ENCODE measurements around the gene ARL4C. TPM values are rescaled to one million over a fixed set of nuclear protein-coding genes. Genes with fewer than 3 reads are reported as not detected.

Gene ARL4C
- total and polyA plus RNA-seq, 4 experiments from 2014 or later: 136 to 239 (median 187) TPM

- Mint-ChIP-seq H3K27ac (peak overlapping the region; percentile 88 to 99 (median 97)), H3K9me3 (no peaks in the 10 kb centered on the region), H3K36me3 (peaks cover 0 to 4% of the 10 kb centered on the region in 2 donors), H3K4me3 (peak overlapping the region; percentile 34 to 86 (median 81)), H3K27me3 (no peaks in the 10 kb centered on the region), H3K4me1 (peaks cover 45 to 91% (median 71%) of the 10 kb centered on the region in 4 donors)
- CTCF ChIA-PET (ENCODE audit: partially characterized antibody): interaction anchor here (0.8 to 3.5 kb wide), 17 partner anchors 10 to 175 kb away, joined by 3 to 22 read pairs (median 5); no protein-coding TSS in a partner anchor
- DNase-seq: no peak
- Histone ChIP-seq H3K4me1 (ENCODE audit: insufficient read depth, low read length) (peaks cover 76% of the 10 kb centered on the region), H3K27me3 (ENCODE audit: insufficient read depth, low read length) (no peaks in the 10 kb centered on the region), H3K4me3 (ENCODE audit: low read length in 2 of 2) (peak overlapping the region in 1 of 2 donors; percentile 12), H3K27ac (ENCODE audit: low read depth, low read length) (peak overlapping the region; percentile 86), H3K36me3 (ENCODE audit: insufficient read depth, low read length) (no peaks in the 10 kb centered on the region), H3K9me3 (ENCODE audit: control insufficient read depth in 1 of 2, low read length in 2 of 2) (no peaks in the 10 kb centered on the region)
- intact Hi-C loops (cut with micrococcal nuclease): loop anchor here (1.0 to 2.0 kb wide), 5 partner anchors 10 to 38 kb away; no protein-coding TSS in a partner anchor
- POLR2A ChIA-PET (ENCODE audit: partially characterized antibody): interaction anchor here (1.2 to 25.9 kb wide), 12 partner anchors 12 to 474 kb away, joined by 3 to 859 read pairs (median 17); partner anchors contain the start of gene ARL4C
Measured at GRCh38 chr2:234464291-234464645, 32.6 kb downstream of the ARL4C start.

- ChIA-PET POLR2A (ENCODE audit: partially characterized antibody) (interaction anchor here (1.1 to 25.9 kb wide), 14 partner anchors 13 to 473 kb away, joined by 3 to 859 read pairs (median 5); partner anchors contain the start of gene ARL4C), CTCF (ENCODE audit: partially characterized antibody) (interaction anchor here (0.8 to 3.5 kb wide), 15 partner anchors 10 to 174 kb away, joined by 3 to 22 read pairs (median 6); no protein-coding TSS in a partner anchor)
- DNase-seq: peak; percentile 83 to 90 (median 87)
- intact Hi-C loops (cut with micrococcal nuclease): loop anchor here (1.0 to 2.0 kb wide), 5 partner anchors 9 to 37 kb away; no protein-coding TSS in a partner anchor
- Mint-ChIP-seq H3K4me1 (peaks cover 49 to 94% (median 73%) of the 10 kb centered on the region in 4 donors), H3K36me3 (peaks cover 0 to 4% of the 10 kb centered on the region in 2 donors), H3K4me3 (peak overlapping the region; percentile 69 to 86 (median 81)), H3K9me3 (no peaks in the 10 kb centered on the region), H3K27ac (peak overlapping the region; percentile 88 to 99 (median 97)), H3K27me3 (no peaks in the 10 kb centered on the region)
- Histone ChIP-seq H3K27me3 (ENCODE audit: insufficient read depth, low read length) (no peaks in the 10 kb centered on the region), H3K27ac (ENCODE audit: low read depth, low read length) (peak overlapping the region; percentile 86), H3K9me3 (ENCODE audit: control insufficient read depth in 1 of 2, low read length in 2 of 2) (no peaks in the 10 kb centered on the region), H3K4me3 (ENCODE audit: low read length in 2 of 2) (peak overlapping the region; percentile 12 to 48), H3K4me1 (ENCODE audit: insufficient read depth, low read length) (peaks cover 81% of the 10 kb centered on the region), H3K36me3 (ENCODE audit: insufficient read depth, low read length) (no peaks in the 10 kb centered on the region)
Measured at GRCh38 chr2:234463626-234464290, 33.1 kb downstream of the ARL4C start.

GRCh38 chr2:234462218-234462992 is 34.5 kb downstream of the ARL4C start:
- Histone ChIP-seq H3K4me1 (ENCODE audit: insufficient read depth, low read length) (peaks cover 86% of the 10 kb centered on the region), H3K4me3 (ENCODE audit: low read length in 2 of 2) (no peak overlapping the region), H3K27me3 (ENCODE audit: insufficient read depth, low read length) (no peaks in the 10 kb centered on the region), H3K27ac (ENCODE audit: low read depth, low read length) (peak overlapping the region; percentile 86), H3K36me3 (ENCODE audit: insufficient read depth, low read length) (no peaks in the 10 kb centered on the region), H3K9me3 (ENCODE audit: control insufficient read depth in 1 of 2, low read length in 2 of 2) (no peaks in the 10 kb centered on the region)
- DNase-seq: no peak
- H3K27ac Mint-ChIP-seq: peak overlapping the region; percentile 88 to 99 (median 95)
- H3K9me3 Mint-ChIP-seq: peaks cover 0 to 6% (median 2%) of the 10 kb centered on the region in 8 donors
- ChIA-PET POLR2A (ENCODE audit: partially characterized antibody) (interaction anchor here (1.7 to 25.9 kb wide), 6 partner anchors 12 to 171 kb away, joined by 3 to 859 read pairs (median 228); partner anchors contain the start of gene ARL4C), CTCF (ENCODE audit: partially characterized antibody) (interaction anchor here (0.9 to 2.3 kb wide), 4 partner anchors 8 to 173 kb away, joined by 3 to 11 read pairs (median 6); no protein-coding TSS in a partner anchor)
- H3K4me1 Mint-ChIP-seq: peaks cover 51 to 95% (median 75%) of the 10 kb centered on the region in 4 donors
- peaks cover 0 to 4% of the 10 kb centered on the region in 2 donors for H3K36me3 Mint-ChIP-seq
- no peaks in the 10 kb centered on the region for H3K27me3 Mint-ChIP-seq
- intact Hi-C loops (cut with micrococcal nuclease): no loop called here
- H3K4me3 Mint-ChIP-seq: peak overlapping the region in 7 of 8 donors; percentile 42 to 71 (median 62)

- no peaks in the 10 kb centered on the region for H3K36me3 ChIP-seq (ENCODE audit: insufficient read depth, low read length)
- H3K9me3 ChIP-seq (ENCODE audit: control insufficient read depth in 1 of 2, low read length in 2 of 2): no peaks in the 10 kb centered on the region
- Mint-ChIP-seq H3K9me3 (peaks cover 0 to 6% (median 2%) of the 10 kb centered on the region in 8 donors), H3K4me3 (peak overlapping the region; percentile 52 to 91 (median 72)), H3K27ac (peak overlapping the region; percentile 53 to 97 (median 94)), H3K27me3 (no peaks in the 10 kb centered on the region), H3K4me1 (peaks cover 56 to 93% (median 74%) of the 10 kb centered on the region in 4 donors), H3K36me3 (peaks cover 0 to 4% of the 10 kb centered on the region in 2 donors)
- H3K4me1 ChIP-seq (ENCODE audit: insufficient read depth, low read length): peaks cover 82% of the 10 kb centered on the region
- intact Hi-C loops (cut with micrococcal nuclease): no loop called here
- DNase-seq: peak in 1 of 5 donors; percentile 29
- POLR2A ChIA-PET (ENCODE audit: partially characterized antibody): interaction anchor here (0.9 to 25.9 kb wide), 12 partner anchors 9 to 183 kb away, joined by 3 to 859 read pairs (median 5); partner anchors contain the start of gene ARL4C
- CTCF ChIA-PET (ENCODE audit: partially characterized antibody): interaction anchor here (0.9 to 2.3 kb wide), 10 partner anchors 8 to 170 kb away, joined by 3 to 11 read pairs (median 5); partner anchors contain the start of gene ARL4C
- H3K27me3 ChIP-seq (ENCODE audit: insufficient read depth, low read length): no peaks in the 10 kb centered on the region
- peak overlapping the region; percentile 52 for H3K27ac ChIP-seq (ENCODE audit: low read depth, low read length)
- no peak overlapping the region for H3K4me3 ChIP-seq (ENCODE audit: low read length in 2 of 2)
Measured at GRCh38 chr2:234459401-234460009, 37.4 kb downstream of the ARL4C start.

- Histone ChIP-seq H3K4me3 (ENCODE audit: low read length in 2 of 2) (no peak overlapping the region), H3K9me3 (ENCODE audit: control insufficient read depth in 1 of 2, low read length in 2 of 2) (no peaks in the 10 kb centered on the region), H3K36me3 (ENCODE audit: insufficient read depth, low read length) (no peaks in the 10 kb centered on the region), H3K27ac (ENCODE audit: low read depth, low read length) (no peak overlapping the region), H3K4me1 (ENCODE audit: insufficient read depth, low read length) (peaks cover 77% of the 10 kb centered on the region), H3K27me3 (ENCODE audit: insufficient read depth, low read length) (no peaks in the 10 kb centered on the region)
- POLR2A ChIA-PET (ENCODE audit: partially characterized antibody): interaction anchor here (1.2 to 25.9 kb wide), 8 partner anchors 8 to 169 kb away, joined by 3 to 859 read pairs (median 198); partner anchors contain the start of gene ARL4C
- Mint-ChIP-seq H3K27ac (peak overlapping the region in 3 of 7 donors; percentile 30 to 97 (median 63)), H3K9me3 (peaks cover 0 to 6% (median 2%) of the 10 kb centered on the region in 8 donors), H3K4me3 (peak overlapping the region in 2 of 8 donors; percentile 21 to 91), H3K27me3 (no peaks in the 10 kb centered on the region), H3K36me3 (peaks cover 0 to 4% of the 10 kb centered on the region in 2 donors), H3K4me1 (peaks cover 48 to 92% (median 70%) of the 10 kb centered on the region in 4 donors)
- intact Hi-C loops (cut with micrococcal nuclease): no loop called here
- DNase-seq: no peak
- CTCF ChIA-PET (ENCODE audit: partially characterized antibody): interaction anchor here (0.9 to 2.3 kb wide), 7 partner anchors 8 to 169 kb away, joined by 4 to 10 read pairs (median 5); no protein-coding TSS in a partner anchor
Measured at GRCh38 chr2:234458466-234458865, 38.4 kb downstream of the ARL4C start.

GRCh38 chr2:234457421-234457820 is 39.5 kb downstream of the ARL4C start:
- Mint-ChIP-seq H3K4me3 (peak overlapping the region in 3 of 8 donors; percentile 33 to 54 (median 48)), H3K27ac (peak overlapping the region in 1 of 7 donors; percentile 61), H3K27me3 (no peaks in the 10 kb centered on the region), H3K4me1 (peaks cover 48 to 92% (median 69%) of the 10 kb centered on the region in 4 donors), H3K9me3 (peaks cover 0 to 7% (median 2%) of the 10 kb centered on the region in 8 donors), H3K36me3 (peaks cover under 1 to 11% of the 10 kb centered on the region in 2 donors)
- ChIA-PET CTCF (ENCODE audit: partially characterized antibody) (interaction anchor here (0.8 to 2.3 kb wide), 2 partner anchors 35 to 168 kb away, joined by 4 to 8 read pairs; no protein-coding TSS in a partner anchor), POLR2A (ENCODE audit: partially characterized antibody) (interaction anchor here (14.9 to 25.9 kb wide), 4 partner anchors 7 to 168 kb away, joined by 379 to 859 read pairs (median 568); partner anchors contain the start of gene ARL4C)
- intact Hi-C loops (cut with micrococcal nuclease): no loop called here
- Histone ChIP-seq H3K36me3 (ENCODE audit: insufficient read depth, low read length) (no peaks in the 10 kb centered on the region), H3K4me1 (ENCODE audit: insufficient read depth, low read length) (peaks cover 75% of the 10 kb centered on the region), H3K9me3 (ENCODE audit: control insufficient read depth in 1 of 2, low read length in 2 of 2) (no peaks in the 10 kb centered on the region), H3K27ac (ENCODE audit: low read depth, low read length) (no peak overlapping the region), H3K4me3 (ENCODE audit: low read length in 2 of 2) (no peak overlapping the region), H3K27me3 (ENCODE audit: insufficient read depth, low read length) (no peaks in the 10 kb centered on the region)
- DNase-seq: no peak
